HUES48 (cell line): ENCODE data around the gene PCSK2.

Source experiments
- H3K27ac ChIP-seq: one replicate; pipeline ENCODE4 v1.7.0; 2013; ENCODE audit warnings: low read depth, low read length, inconsistent platforms
- H3K27me3 ChIP-seq: 2 replicates; pipeline ENCODE4 v1.6.1; 2013; ENCODE audit warnings: mild to moderate bottlenecking, low read length; ENCODE audit not compliant: control insufficient read depth, insufficient read depth
- H3K36me3 ChIP-seq: 2 replicates; pipeline ENCODE4 v1.6.1; 2013; ENCODE audit warnings: low read length; ENCODE audit not compliant: control insufficient read depth, insufficient read depth
- H3K4me1 ChIP-seq: 2 replicates; pipeline ENCODE4 v1.6.1; 2013; ENCODE audit warnings: mild to moderate bottlenecking, low read length; ENCODE audit not compliant: control insufficient read depth, insufficient read depth
- H3K4me3 ChIP-seq: 2 replicates; pipeline ENCODE4 v1.5.1; 2013; ENCODE audit warnings: mild to moderate bottlenecking, low read depth, low read length
- H3K9ac ChIP-seq: 2 replicates; pipeline ENCODE4 v1.6.1; 2013; ENCODE audit warnings: mild to moderate bottlenecking, low read depth, low read length, moderate library complexity
- H3K9me3 ChIP-seq: 2 replicates; pipeline ENCODE4 v1.6.1; 2013; ENCODE audit warnings: low read length; ENCODE audit not compliant: control insufficient read depth, insufficient read depth

Gene PCSK2

GRCh38 chr20:17395729-17396128, 168.9 kb downstream of the PCSK2 start:
- Histone ChIP-seq H3K4me1 (no peaks in the 10 kb centered on the region), H3K27ac (no peak overlapping the region), H3K27me3 (no peaks in the 10 kb centered on the region), H3K9me3 (no peaks in the 10 kb centered on the region), H3K36me3 (no peaks in the 10 kb centered on the region), H3K9ac (no peak overlapping the region), H3K4me3 (no peak overlapping the region)

GRCh38 chr20:17399303-17399985, 172.6 kb downstream of the PCSK2 start:
- Histone ChIP-seq H3K27me3 (no peaks in the 10 kb centered on the region), H3K9ac (no peak overlapping the region), H3K9me3 (no peaks in the 10 kb centered on the region), H3K4me3 (no peak overlapping the region), H3K27ac (no peak overlapping the region), H3K36me3 (no peaks in the 10 kb centered on the region), H3K4me1 (no peaks in the 10 kb centered on the region)

- H3K9me3 ChIP-seq: no peaks in the 10 kb centered on the region
- H3K27ac ChIP-seq: no peak overlapping the region
- H3K4me1 ChIP-seq: no peaks in the 10 kb centered on the region
- no peak overlapping the region for H3K4me3 ChIP-seq
- H3K27me3 ChIP-seq: no peaks in the 10 kb centered on the region
- no peak overlapping the region for H3K9ac ChIP-seq
- H3K36me3 ChIP-seq: no peaks in the 10 kb centered on the region
These were observed 176.6 kb downstream of the PCSK2 start for GRCh38 chr20:17403461-17403860.

GRCh38 chr20:17406051-17406590, 179.3 kb downstream of the PCSK2 start:
- no peaks in the 10 kb centered on the region for H3K27me3 ChIP-seq
- H3K9me3 ChIP-seq: no peaks in the 10 kb centered on the region
- no peaks in the 10 kb centered on the region for H3K36me3 ChIP-seq
- H3K4me3 ChIP-seq: no peak overlapping the region
- no peaks in the 10 kb centered on the region for H3K4me1 ChIP-seq
- no peak overlapping the region for H3K27ac ChIP-seq
- no peak overlapping the region for H3K9ac ChIP-seq

- no peaks in the 10 kb centered on the region for H3K27me3 ChIP-seq
- no peaks in the 10 kb centered on the region for H3K36me3 ChIP-seq
- H3K4me3 ChIP-seq: no peak overlapping the region
- H3K9me3 ChIP-seq: no peaks in the 10 kb centered on the region
- H3K4me1 ChIP-seq: no peaks in the 10 kb centered on the region
- no peak overlapping the region for H3K27ac ChIP-seq
- H3K9ac ChIP-seq: no peak overlapping the region
These were observed 180.7 kb downstream of the PCSK2 start for GRCh38 chr20:17407550-17407949.

- peaks cover 6% of the 10 kb centered on the region; the same call in 1 of the 2 replicates for H3K4me1 ChIP-seq
- H3K9ac ChIP-seq: no peak overlapping the region
- no peaks in the 10 kb centered on the region for H3K36me3 ChIP-seq
- no peak overlapping the region for H3K4me3 ChIP-seq
- H3K27ac ChIP-seq: no peak overlapping the region
- no peaks in the 10 kb centered on the region for H3K27me3 ChIP-seq
- H3K9me3 ChIP-seq: no peaks in the 10 kb centered on the region
These were observed 190.4 kb downstream of the PCSK2 start for GRCh38 chr20:17417225-17417624.

- H3K4me3 ChIP-seq: no peak overlapping the region
- H3K36me3 ChIP-seq: no peaks in the 10 kb centered on the region
- no peaks in the 10 kb centered on the region for H3K9me3 ChIP-seq
- no peak overlapping the region for H3K27ac ChIP-seq
- H3K9ac ChIP-seq: no peak overlapping the region
- H3K4me1 ChIP-seq: peaks cover 6% of the 10 kb centered on the region; the same call in 1 of the 2 replicates
- no peaks in the 10 kb centered on the region for H3K27me3 ChIP-seq
These were observed 191.9 kb downstream of the PCSK2 start for GRCh38 chr20:17418737-17419136.

- Histone ChIP-seq H3K4me3 (no peak overlapping the region), H3K9me3 (no peaks in the 10 kb centered on the region), H3K27me3 (no peaks in the 10 kb centered on the region), H3K9ac (no peak overlapping the region), H3K4me1 (peaks cover 6% of the 10 kb centered on the region; the same call in 1 of the 2 replicates), H3K36me3 (no peaks in the 10 kb centered on the region), H3K27ac (no peak overlapping the region)
These were observed 192.7 kb downstream of the PCSK2 start for GRCh38 chr20:17419479-17420041.

GRCh38 chr20:17421493-17421892, 194.7 kb downstream of the PCSK2 start:
- Histone ChIP-seq H3K9me3 (no peaks in the 10 kb centered on the region), H3K27me3 (no peaks in the 10 kb centered on the region), H3K27ac (no peak overlapping the region), H3K4me3 (no peak overlapping the region), H3K4me1 (peaks cover 6% of the 10 kb centered on the region; the same call in 1 of the 2 replicates), H3K9ac (no peak overlapping the region), H3K36me3 (no peaks in the 10 kb centered on the region)

- peaks cover 3% of the 10 kb centered on the region; the same call in 1 of the 2 replicates for H3K4me1 ChIP-seq
- no peaks in the 10 kb centered on the region for H3K27me3 ChIP-seq
- no peaks in the 10 kb centered on the region for H3K9me3 ChIP-seq
- H3K36me3 ChIP-seq: no peaks in the 10 kb centered on the region
- no peak overlapping the region for H3K27ac ChIP-seq
- no peak overlapping the region for H3K4me3 ChIP-seq
- no peak overlapping the region for H3K9ac ChIP-seq
These were observed 196.9 kb downstream of the PCSK2 start for GRCh38 chr20:17423782-17424181.

GRCh38 chr20:17427638-17428037, 200.8 kb downstream of the PCSK2 start:
- Histone ChIP-seq H3K9me3 (no peaks in the 10 kb centered on the region), H3K4me3 (no peak overlapping the region), H3K27ac (no peak overlapping the region), H3K9ac (no peak overlapping the region), H3K27me3 (no peaks in the 10 kb centered on the region), H3K4me1 (peaks cover 11% of the 10 kb centered on the region), H3K36me3 (no peaks in the 10 kb centered on the region)
